Loucy (cell line): ENCODE results near the gene CEP55.

Source experiments
- H2AFZ ChIP-seq: fragments of 200-600 bp; sonication (generic); 2 replicates; pipeline ENCODE4 v1.6.0; 2016; ENCODE audit warnings: antibody characterized with exemption, mild to moderate bottlenecking, low read length, moderate library complexity
- H3F3A ChIP-seq: fragments of 200-600 bp; 2 replicates; pipeline ENCODE4 v1.6.0; 2016; ENCODE audit warnings: antibody characterized with exemption, low read depth, mild to moderate bottlenecking
- H3K27me3 ChIP-seq: fragments of 200-600 bp; sonication (generic); 2 replicates; pipeline ENCODE4 v1.6.1; 2014; ENCODE audit warnings: low read length, mild to moderate bottlenecking; ENCODE audit not compliant: insufficient read depth, poor library complexity, severe bottlenecking
- H3K36me3 ChIP-seq: fragments of 200-600 bp; sonication (generic); 2 replicates; pipeline ENCODE4 v1.6.1; 2016; ENCODE audit warnings: low read length; ENCODE audit not compliant: insufficient read depth
- H3K4me1 ChIP-seq: fragments of 200-600 bp; sonication (generic); 2 replicates; pipeline ENCODE4 v1.5.1; 2014; ENCODE audit warnings: low read length, mild to moderate bottlenecking; ENCODE audit not compliant: insufficient read depth, poor library complexity, severe bottlenecking
- H3K4me2 ChIP-seq: fragments of 200-600 bp; sonication (generic); 2 replicates; pipeline ENCODE4 v1.6.0; 2014; ENCODE audit warnings: antibody characterized with exemption, low read length, low read depth, mild to moderate bottlenecking; ENCODE audit not compliant: poor library complexity, severe bottlenecking
- H3K4me3 ChIP-seq: fragments of 200-600 bp; sonication (generic); 2 replicates; pipeline ENCODE4 v1.5.1; 2014; ENCODE audit warnings: low read length, mild to moderate bottlenecking, mixed read lengths; ENCODE audit not compliant: poor library complexity, severe bottlenecking
- H3K79me2 ChIP-seq: fragments of 200-600 bp; sonication (generic); 2 replicates; pipeline ENCODE4 v1.6.1; 2014; ENCODE audit warnings: low read length; ENCODE audit not compliant: insufficient read depth
- H3K9ac ChIP-seq: fragments of 200-600 bp; sonication (generic); 2 replicates; pipeline ENCODE4 v1.6.0; 2014; ENCODE audit warnings: mild to moderate bottlenecking, low read depth, low read length, moderate library complexity; ENCODE audit not compliant: poor library complexity, severe bottlenecking
- H3K9me2 ChIP-seq: fragments of 200-600 bp; sonication (generic); replicated peaks from 2 replicates; pipeline ENCODE4 v1.6.1; 2016; ENCODE audit warnings: low read depth, low read length, mixed read lengths
- H3K9me3 ChIP-seq: fragments of 200-600 bp; sonication (generic); 2 replicates; pipeline ENCODE4 v1.6.1; 2014; ENCODE audit warnings: mild to moderate bottlenecking, antibody characterized with exemption, low read length, low read depth; ENCODE audit not compliant: insufficient read depth
- H4K20me1 ChIP-seq: fragments of 200-600 bp; sonication (generic); 2 replicates; pipeline ENCODE4 v1.6.0; 2014; ENCODE audit warnings: antibody characterized with exemption, low read length, mild to moderate bottlenecking; ENCODE audit not compliant: insufficient read depth, poor library complexity, severe bottlenecking
- CTCF ChIP-seq: fragments of 200-600 bp; sonication (generic); conservative IDR thresholded peaks from 2 replicates; pipeline ENCODE4 v1.5.1; 2014; ENCODE audit warnings: mild to moderate bottlenecking, antibody characterized with exemption, low read length
- EZH2phosphoT487 ChIP-seq: fragments of 200-600 bp; IDR thresholded peaks from 2 replicates; pipeline ENCODE4 v1.6.1; 2018; ENCODE audit warnings: antibody characterized with exemption, mild to moderate bottlenecking, moderate library complexity, borderline replicate concordance

The CEP55 gene

GRCh38 chr10:93458821-93459257 lies 37.6 kb upstream of the CEP55 start:
- no peaks in the 10 kb centered on the region for H3K36me3 ChIP-seq
- no peak overlapping the region for H3K4me2 ChIP-seq
- H4K20me1 ChIP-seq: no peaks in the 10 kb centered on the region
- no peak overlapping the region for H3K9ac ChIP-seq
- H3K4me1 ChIP-seq: peaks cover 18% of the 10 kb centered on the region
- H3K9me2 ChIP-seq: no peaks in the 10 kb centered on the region
- no peaks in the 10 kb centered on the region for H3K79me2 ChIP-seq
- no peaks in the 10 kb centered on the region for H3F3A ChIP-seq
- H3K27me3 ChIP-seq: no peaks in the 10 kb centered on the region
- H3K9me3 ChIP-seq: no peaks in the 10 kb centered on the region
- H2AFZ ChIP-seq: no peak overlapping the region
- no peak overlapping the region for H3K4me3 ChIP-seq
- no peak for TF ChIP-seq CTCF
- no peak for TF ChIP-seq EZH2phosphoT487

- H3K27me3 ChIP-seq: no peaks in the 10 kb centered on the region
- no peak overlapping the region for H2AFZ ChIP-seq
- H3K9me2 ChIP-seq: no peaks in the 10 kb centered on the region
- TF ChIP-seq EZH2phosphoT487: no peak
- TF ChIP-seq CTCF: no peak
- H3K79me2 ChIP-seq: no peaks in the 10 kb centered on the region
- H3F3A ChIP-seq: no peaks in the 10 kb centered on the region
- no peak overlapping the region for H3K4me3 ChIP-seq
- H3K9ac ChIP-seq: no peak overlapping the region
- H3K36me3 ChIP-seq: no peaks in the 10 kb centered on the region
- H3K4me2 ChIP-seq: no peak overlapping the region
- H3K9me3 ChIP-seq: no peaks in the 10 kb centered on the region
- peaks cover 18% of the 10 kb centered on the region for H3K4me1 ChIP-seq
- H4K20me1 ChIP-seq: no peaks in the 10 kb centered on the region
Observed at GRCh38 chr10:93459466-93459865, 36.9 kb upstream of the CEP55 start.

- Histone ChIP-seq H3K9me3 (no peaks in the 10 kb centered on the region), H3K9me2 (no peaks in the 10 kb centered on the region), H3K27me3 (no peaks in the 10 kb centered on the region), H3K79me2 (no peaks in the 10 kb centered on the region), H3K4me1 (peaks cover 18% of the 10 kb centered on the region), H3K4me3 (no peak overlapping the region), H3F3A (no peaks in the 10 kb centered on the region), H4K20me1 (no peaks in the 10 kb centered on the region), H3K4me2 (no peak overlapping the region), H3K36me3 (no peaks in the 10 kb centered on the region), H3K9ac (no peak overlapping the region), H2AFZ (0 out of 2 replicates have a peak overlapping the region, but pooled peaks have one; percentile 9)
- TF ChIP-seq CTCF (no peak), EZH2phosphoT487 (no peak)
Observed at GRCh38 chr10:93461109-93461806, 35.2 kb upstream of the CEP55 start.
